Measurements from ENCODE around the gene QKI.

DNA sequence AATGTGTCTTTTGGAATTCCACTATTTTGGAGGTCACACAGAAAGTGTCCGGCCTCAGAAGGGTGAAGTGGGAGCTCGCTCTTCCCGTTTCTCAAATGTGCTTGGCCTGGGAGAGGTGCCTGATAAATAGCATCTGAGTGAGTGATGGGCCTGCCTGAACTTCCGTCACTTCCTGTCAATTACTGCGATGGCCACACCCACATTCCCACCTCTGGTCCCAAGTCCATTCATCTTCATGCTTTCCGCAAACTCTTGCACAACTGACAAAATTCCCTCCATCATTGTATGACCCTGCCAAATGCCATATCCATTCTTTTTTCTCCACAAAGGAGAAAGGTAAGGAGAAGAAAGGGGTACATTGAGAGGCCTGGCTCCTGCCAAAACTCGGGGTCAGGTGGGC is 169.0 kb downstream of the QKI start:
- TF ChIP-seq CTCF (IDR thresholded peaks at IDR 0.05) (no peak), POLR2A (IDR thresholded peaks at IDR 0.05) (no peak)
